ENCODE data around the gene ZC2HC1B.
A peak's percentile ranks its signal among the peaks of the same experiment; 100 is the strongest.
"Not testable (repeated sequence)": the region's sequence is repeated elsewhere in the genome, so short reads cannot be mapped to it uniquely, and the experiment has no call there.

ZC2HC1B gene

DNA sequence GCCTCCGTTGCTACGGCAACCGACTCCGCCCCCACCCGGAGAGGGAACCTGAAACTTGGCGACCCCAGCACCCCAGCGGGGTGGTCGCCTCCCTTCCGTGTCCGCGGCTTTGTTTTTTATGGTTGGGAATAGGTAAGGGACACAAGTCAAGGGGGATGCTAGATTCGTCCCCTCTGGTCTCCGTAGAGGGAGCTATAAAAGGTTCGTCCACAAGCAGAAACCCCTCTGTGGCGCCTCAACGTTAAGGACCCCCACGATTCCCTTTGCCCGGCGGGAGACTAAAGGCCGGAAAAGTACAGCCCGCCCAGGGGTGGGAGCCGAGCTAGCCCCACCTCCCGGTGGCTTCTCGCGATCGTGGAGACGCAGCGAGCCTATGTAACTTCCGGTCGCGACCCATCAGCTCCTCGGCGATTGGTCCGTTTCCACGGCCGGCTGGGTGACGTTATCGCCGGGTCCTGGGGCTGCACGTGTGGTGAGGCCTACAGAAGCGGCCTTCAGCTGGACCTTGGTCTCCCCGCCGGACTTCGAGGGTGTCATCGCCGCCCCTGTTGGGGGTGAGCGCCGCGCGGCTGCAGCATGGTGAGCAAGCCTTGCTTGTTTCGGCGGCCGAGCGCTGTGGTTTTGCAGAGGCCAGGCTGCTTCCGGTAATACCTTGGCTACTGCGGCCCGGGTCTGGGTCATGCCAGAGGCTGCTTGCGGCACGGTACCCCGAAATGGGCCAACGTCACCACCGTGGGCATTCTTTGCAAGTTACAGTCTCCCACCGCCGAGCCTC is 21.2 kb upstream of the ZC2HC1B start, which contains the start of gene LTV1:
TSS of gene LTV1 (plus strand) at position 437 of the 775 bp plus-strand sequence. CDS start at position 577, 140 bp downstream.
- Histone ChIP-seq H3K36me3 (peaks cover 40% of the 10 kb centered on the region), H3K27ac (peak within 1 kb of the TSS; percentile 93), H3K9me3 (ENCODE audit: severe bottlenecking) (no peaks in the 10 kb centered on the region), H3K27me3 (ENCODE audit: insufficient read depth, low read depth, severe bottlenecking) (no peaks in the 10 kb centered on the region), H3K4me3 (ENCODE audit: low read depth, low read length) (peak within 1 kb of the TSS; percentile 60)
- TF ChIP-seq, protein P1, sequence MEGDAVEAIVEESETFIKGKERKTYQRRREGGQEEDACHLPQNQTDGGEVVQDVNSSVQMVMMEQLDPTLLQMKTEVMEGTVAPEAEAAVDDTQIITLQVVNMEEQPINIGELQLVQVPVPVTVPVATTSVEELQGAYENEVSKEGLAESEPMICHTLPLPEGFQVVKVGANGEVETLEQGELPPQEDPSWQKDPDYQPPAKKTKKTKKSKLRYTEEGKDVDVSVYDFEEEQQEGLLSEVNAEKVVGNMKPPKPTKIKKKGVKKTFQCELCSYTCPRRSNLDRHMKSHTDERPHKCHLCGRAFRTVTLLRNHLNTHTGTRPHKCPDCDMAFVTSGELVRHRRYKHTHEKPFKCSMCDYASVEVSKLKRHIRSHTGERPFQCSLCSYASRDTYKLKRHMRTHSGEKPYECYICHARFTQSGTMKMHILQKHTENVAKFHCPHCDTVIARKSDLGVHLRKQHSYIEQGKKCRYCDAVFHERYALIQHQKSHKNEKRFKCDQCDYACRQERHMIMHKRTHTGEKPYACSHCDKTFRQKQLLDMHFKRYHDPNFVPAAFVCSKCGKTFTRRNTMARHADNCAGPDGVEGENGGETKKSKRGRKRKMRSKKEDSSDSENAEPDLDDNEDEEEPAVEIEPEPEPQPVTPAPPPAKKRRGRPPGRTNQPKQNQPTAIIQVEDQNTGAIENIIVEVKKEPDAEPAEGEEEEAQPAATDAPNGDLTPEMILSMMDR (IDR thresholded peaks at IDR 0.05; ENCODE audit: low read depth, low read length), result no peak
- DNase-seq, result peak; percentile 96

DNA sequence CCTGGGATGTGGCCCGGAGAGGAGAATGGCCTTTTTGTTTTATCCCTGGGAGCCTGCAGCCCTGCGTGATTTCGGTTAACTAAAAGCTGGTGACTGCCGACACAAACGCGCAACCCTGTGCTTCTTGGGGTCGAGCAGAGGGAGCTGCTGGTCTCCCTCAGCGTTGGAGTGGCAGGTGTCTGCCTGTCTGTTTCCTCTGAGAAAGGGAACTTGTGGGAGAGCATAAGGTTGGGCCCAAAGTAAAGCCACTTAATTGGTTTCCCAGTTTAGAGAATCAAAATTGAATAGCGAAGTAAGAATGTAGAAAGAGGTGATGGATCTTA is 20.6 kb upstream of the ZC2HC1B start:
- Histone ChIP-seq H3K27me3 (ENCODE audit: insufficient read depth, low read depth, severe bottlenecking) (no peaks in the 10 kb centered on the region), H3K4me3 (ENCODE audit: low read depth, low read length) (peak overlapping the region; percentile 60), H3K9me3 (ENCODE audit: severe bottlenecking) (no peaks in the 10 kb centered on the region), H3K36me3 (peaks cover 46% of the 10 kb centered on the region), H3K27ac (peak overlapping the region; percentile 93)
- TF ChIP-seq, protein P1 (IDR thresholded peaks at IDR 0.05; ENCODE audit: low read depth, low read length), result no peak
- DNase-seq, result no peak

DNA sequence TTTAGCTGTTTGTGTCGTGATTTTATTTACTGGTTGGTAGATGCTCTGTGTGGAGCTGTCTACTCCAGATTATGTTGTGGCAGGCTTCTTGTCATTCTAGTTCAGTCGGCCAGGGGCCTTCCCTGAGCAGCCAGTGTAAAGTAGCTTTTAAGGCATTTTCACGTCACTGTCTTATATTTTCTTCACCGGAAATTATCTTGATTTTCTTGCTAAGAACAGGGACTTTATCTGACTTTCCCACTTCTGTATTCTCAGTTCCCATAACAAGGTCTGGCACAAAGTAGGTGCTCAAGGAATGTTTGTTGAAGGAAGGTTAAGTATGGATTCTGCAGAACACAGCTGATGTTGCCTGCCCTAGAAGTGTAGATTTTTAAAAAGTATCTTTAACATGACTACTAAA is 20.3 kb upstream of the ZC2HC1B start:
- Histone ChIP-seq H3K27ac (peak overlapping the region; percentile 93), H3K27me3 (ENCODE audit: insufficient read depth, low read depth, severe bottlenecking) (no peaks in the 10 kb centered on the region), H3K36me3 (peaks cover 49% of the 10 kb centered on the region), H3K9me3 (ENCODE audit: severe bottlenecking) (no peaks in the 10 kb centered on the region), H3K4me3 (ENCODE audit: low read depth, low read length) (peak overlapping the region; percentile 60)
- TF ChIP-seq, protein P1 (IDR thresholded peaks at IDR 0.05; ENCODE audit: low read depth, low read length), result no peak
- no peak for DNase-seq

DNA sequence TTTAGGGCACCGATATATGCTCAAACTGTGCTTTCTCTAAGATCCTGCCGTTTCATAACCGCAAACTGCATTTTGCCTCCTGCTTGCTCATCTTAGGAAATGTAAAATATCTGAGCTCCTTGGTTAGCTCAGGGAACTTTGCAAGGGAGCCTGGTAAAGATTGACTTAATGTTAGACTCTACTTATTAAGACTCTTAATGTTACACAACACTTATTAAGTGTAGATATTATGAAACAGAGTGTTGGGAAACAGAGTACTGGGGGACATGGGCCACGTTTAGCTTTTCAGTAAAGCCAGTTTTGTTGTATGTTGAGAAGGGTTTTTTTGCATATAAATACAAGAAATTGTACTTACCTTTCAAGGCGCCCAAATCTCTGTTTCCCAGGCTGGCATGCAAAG is 19.2 kb upstream of the ZC2HC1B start:
- TF ChIP-seq, protein P1 (IDR thresholded peaks at IDR 0.05; ENCODE audit: low read depth, low read length), result no peak
- H3K9me3 ChIP-seq (ENCODE audit: severe bottlenecking), result no peaks in the 10 kb centered on the region
- H3K4me3 ChIP-seq (ENCODE audit: low read depth, low read length), result no peak overlapping the region
- no peak overlapping the region for H3K27ac ChIP-seq
- H3K36me3 ChIP-seq, result peaks cover 58% of the 10 kb centered on the region
- no peaks in the 10 kb centered on the region for H3K27me3 ChIP-seq (ENCODE audit: insufficient read depth, low read depth, severe bottlenecking)
- no peak for DNase-seq

DNA sequence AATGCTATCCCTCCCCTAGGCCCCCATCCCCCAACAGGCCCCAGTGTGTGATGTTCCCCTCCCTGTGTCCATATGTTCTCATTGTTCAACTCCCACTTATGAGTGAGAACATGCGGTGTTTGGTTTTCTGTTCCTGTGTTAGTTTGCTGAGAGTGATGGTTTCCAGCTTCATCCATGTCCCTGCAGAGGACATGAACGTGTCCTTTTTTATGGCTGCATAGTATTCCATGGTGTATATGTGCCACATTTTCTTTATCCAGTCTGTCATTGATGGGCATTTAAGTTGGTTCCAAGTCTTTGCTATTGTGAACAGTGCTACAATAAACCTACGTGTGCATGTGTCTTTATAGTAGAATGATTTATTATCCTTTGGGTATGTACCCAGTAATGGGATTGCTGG is 12.6 kb upstream of the ZC2HC1B start:
- not testable (repeated sequence) for H3K27me3 ChIP-seq (ENCODE audit: insufficient read depth, low read depth, severe bottlenecking); H3K27ac ChIP-seq; DNase-seq; H3K4me3 ChIP-seq (ENCODE audit: low read depth, low read length); H3K9me3 ChIP-seq (ENCODE audit: severe bottlenecking)
- H3K36me3 ChIP-seq, result peaks cover 56% of the 10 kb centered on the region

DNA sequence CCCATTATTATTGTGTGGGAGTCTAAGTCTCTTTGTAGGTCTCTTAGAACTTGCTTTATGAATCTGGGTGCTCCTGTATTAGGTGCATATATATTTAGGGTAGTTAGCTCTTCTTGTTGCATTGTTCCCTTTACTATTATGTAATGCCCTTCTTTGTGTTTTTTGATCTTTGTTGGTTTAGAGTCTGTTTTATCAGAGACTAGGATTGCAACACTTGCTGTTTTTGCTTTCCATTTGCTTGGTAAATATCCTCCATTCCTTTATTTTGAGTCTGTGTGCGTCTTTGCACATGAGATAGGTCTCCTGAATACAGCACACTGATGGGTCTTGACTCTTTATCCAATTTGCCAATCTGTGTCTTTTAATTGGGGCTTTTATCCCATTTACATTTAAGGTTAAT is 9.2 kb upstream of the ZC2HC1B start:
- not testable (repeated sequence) for H3K4me3 ChIP-seq (ENCODE audit: low read depth, low read length); DNase-seq

DNA sequence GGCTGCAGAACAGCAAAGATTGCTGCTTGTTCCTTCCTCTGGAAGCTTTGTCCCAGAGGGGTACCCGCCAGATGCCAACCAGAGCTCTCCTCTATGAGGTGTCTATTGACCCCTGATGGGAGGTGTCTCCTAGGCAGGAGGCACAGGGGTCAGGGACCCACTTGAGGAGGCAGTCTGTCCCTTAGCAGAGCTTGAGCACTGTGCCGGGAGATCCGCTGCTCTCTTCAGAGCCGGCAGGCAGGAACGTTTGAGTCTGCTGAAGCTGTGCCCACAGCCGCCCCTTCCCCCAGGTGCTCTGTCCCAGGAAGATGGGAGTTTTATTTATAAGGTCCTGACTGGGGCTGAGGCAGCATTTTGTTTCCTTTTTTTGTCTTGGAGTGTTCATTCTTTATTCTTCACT is 7.5 kb upstream of the ZC2HC1B start:
- H3K27ac ChIP-seq; H3K27me3 ChIP-seq (ENCODE audit: insufficient read depth, low read depth, severe bottlenecking); H3K9me3 ChIP-seq (ENCODE audit: severe bottlenecking); H3K4me3 ChIP-seq (ENCODE audit: low read depth, low read length); DNase-seq: not testable (repeated sequence)
- peaks cover 52% of the 10 kb centered on the region for H3K36me3 ChIP-seq

More for the DNA sequence above, 9.2 kb upstream of the ZC2HC1B start:
- not testable (repeated sequence) for H3K9me3 ChIP-seq (ENCODE audit: severe bottlenecking); H3K27me3 ChIP-seq (ENCODE audit: insufficient read depth, low read depth, severe bottlenecking); H3K27ac ChIP-seq
- peaks cover 57% of the 10 kb centered on the region for H3K36me3 ChIP-seq
